GM13976 (cell line): ENCODE measurements around the gene CNGB1.
"Not testable (repeated sequence)": the region's sequence is repeated elsewhere in the genome, so short reads cannot be mapped to it uniquely, and the experiment has no call there.

Experiments used
- DNase-seq: peaks from one replicate; pipeline ENCODE4 v3.0.0; 2012; ENCODE audit warnings: low spot score
- CTCF ChIP-seq: IDR thresholded peaks from 2 replicates; pipeline ENCODE4 v1.5.1; 2012; ENCODE audit warnings: borderline replicate concordance, mild to moderate bottlenecking; ENCODE audit not compliant: insufficient read depth; ENCODE audit errors: extremely low read depth, missing control alignments, control extremely low read depth
- in situ Hi-C: fragments of 300-500 bp; cut with MboI; formaldehyde crosslinking; loops from one replicate; pipeline ENCODE4 v1.12.0; 2022; ENCODE audit warnings: low sequenced_read_pairs, mixed read lengths, inconsistent platforms; ENCODE audit not compliant: unreplicated experiment

Gene CNGB1

DNA sequence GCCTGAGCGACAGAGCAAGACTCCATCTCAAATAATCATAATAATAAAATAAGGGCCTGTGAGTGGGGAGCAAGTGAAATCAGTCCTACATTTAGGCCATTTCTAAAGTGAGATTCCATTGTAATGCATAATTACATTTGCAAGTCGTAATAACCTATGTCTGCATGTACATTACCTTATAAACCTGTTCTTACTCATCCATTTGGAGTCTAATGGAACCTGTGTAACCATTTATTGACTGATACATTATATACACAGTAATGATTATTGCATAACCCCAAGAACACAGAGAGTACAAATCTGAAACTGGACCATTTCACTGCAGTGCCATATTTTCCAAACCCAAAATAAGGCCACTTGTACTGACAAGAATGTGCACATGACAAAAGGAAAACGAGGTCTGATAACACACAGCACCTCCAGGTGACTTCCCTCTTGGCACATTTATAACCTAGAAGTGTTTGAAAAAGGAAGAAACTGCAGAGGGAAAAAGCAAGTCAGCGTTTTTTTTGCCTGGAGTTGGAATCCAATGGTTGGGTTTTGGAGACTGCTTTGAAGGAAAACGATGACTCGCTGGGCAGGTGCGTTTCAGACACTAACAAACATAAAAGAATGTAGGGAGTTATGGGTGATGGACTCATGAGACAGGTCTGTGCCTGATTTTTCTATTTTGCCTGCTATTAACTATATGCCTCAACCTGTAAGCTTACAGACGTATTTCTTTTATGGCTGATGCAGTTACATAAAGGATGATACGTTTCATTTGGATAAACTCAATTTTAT lies 105.0 kb downstream of the CNGB1 start:
- no peak for DNase-seq
- no peak for TF ChIP-seq CTCF
- in situ Hi-C loops = no loop called here

DNA sequence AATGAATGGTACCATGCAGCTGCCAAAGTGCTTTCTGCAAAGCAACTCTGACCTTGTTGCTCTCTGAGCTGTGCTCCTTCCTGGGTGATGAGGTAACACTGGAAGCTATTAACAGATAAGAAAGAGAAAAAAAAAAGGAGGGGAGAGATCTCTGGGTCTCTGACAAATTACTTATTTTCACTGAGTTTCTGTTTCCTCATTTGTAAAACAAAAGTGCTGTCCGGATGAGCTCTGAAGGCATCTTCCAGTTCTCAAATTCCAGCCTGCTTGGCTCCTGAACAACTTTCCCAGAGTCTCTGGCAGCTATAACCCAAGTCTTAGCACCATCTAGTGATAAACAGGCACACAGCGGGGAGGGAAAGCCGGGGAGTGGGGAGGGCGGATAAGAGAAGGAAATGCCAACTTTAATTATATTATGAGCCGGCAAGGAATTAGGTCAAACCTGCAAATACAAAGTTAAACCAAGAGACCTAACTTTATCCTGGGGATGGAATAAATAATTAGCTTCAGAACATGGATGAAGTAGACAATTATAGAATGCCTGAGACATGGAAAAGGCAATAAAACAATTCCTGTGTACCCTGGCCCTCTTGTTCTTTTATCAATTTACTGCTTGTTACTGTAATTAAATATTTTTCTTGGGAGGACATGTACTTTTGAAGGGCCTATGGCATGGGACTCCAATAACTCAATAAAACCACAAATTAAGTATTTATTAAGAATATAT lies 107.3 kb downstream of the CNGB1 start:
- in situ Hi-C loops = no loop called here
- peak; percentile 37 for TF ChIP-seq CTCF
- DNase-seq = no peak

- in situ Hi-C loops = no loop called here
- no peak for TF ChIP-seq CTCF
- no peak for DNase-seq
These were observed 108.1 kb downstream of the CNGB1 start for GRCh38 chr16:57862698-57863433.

DNA sequence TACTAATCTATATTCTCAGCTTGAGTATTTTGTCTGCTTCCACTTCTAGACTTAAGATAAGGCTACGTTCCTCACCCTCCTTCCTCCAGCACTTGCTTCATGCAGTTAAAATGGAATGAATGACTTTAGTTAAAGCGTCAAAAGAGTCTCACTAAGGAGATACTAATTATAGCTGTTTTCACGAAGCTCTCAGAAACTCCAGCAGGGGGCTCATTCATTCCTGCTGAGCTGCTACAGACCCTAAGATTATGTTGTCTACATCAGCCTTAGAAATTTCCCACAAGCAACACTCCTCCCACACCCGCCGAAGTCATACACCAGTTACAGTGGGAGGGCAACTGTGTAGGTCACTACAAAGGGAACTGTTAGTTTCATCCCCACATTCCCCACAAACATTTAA lies 111.6 kb downstream of the CNGB1 start:
- DNase-seq = no peak
- no peak for TF ChIP-seq CTCF
- in situ Hi-C loops = no loop called here

- DNase-seq = no peak
- no peak for TF ChIP-seq CTCF
- in situ Hi-C loops = no loop called here
These were observed 112.3 kb downstream of the CNGB1 start for GRCh38 chr16:57858635-57859034.

DNA sequence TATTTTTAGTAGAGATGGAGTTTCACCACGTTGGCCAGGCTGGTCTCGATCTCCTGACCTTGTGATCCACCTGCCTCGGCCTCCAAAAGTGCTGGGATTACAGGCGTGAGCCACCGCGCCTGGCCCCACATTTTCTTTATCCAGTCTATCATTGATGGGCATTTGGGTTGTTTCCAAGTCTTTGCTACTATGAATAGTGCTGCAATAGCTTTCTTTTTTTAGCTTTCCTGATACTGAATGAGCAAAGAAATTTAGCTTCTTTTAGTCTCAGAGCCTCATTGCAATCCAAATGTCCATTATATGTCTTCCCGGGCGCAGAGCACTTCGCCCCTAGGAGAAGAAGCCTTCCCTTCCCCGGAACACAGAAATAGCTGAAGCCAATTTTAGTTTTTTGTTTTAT lies 112.9 kb downstream of the CNGB1 start:
- DNase-seq, in situ Hi-C loops: not testable (repeated sequence)
